GM19193 (cell line): ENCODE measurements around the gene COL18A1.

Experiments used
- POLR2A ChIP-seq: IDR thresholded peaks from 4 replicates; pipeline ENCODE4 v1.6.1; 2011; ENCODE audit not compliant: insufficient read depth, insufficient read length; ENCODE audit errors: extremely low read depth

The COL18A1 gene

DNA sequence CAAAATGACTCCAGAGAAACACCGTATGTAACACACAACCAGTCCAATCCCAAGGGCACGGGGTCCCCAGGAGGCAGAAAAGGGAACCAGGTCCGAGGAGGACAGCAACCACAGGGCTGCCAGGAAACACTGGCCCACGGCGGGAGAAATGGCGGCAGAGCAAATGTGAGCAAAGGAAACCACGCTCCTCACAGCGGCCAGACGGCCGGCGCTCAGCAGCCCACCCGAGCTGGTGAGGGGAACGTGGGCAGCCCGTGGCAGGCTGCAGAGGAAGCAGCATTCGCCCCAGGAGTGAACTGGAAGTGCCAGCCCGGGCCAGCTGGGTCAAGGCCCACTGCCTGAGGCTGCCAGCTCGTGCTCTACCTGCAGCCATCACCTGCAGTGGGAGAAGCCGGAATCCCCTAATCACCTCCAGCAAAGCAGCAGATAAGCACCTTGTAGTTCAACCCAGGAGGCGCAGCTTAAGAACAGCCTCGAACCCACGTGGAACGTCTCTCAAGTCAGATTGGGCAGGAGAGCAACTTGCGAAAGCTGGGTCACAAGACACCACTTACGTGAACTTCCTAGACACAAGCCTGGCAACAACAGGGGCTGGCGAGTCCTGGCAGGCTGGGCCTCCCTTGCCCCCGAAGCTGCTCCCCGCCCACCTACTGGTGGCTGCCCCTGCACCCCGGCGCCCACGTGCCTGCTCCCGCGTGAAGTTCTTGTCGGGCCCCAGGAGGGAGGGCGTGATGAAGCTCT, 130.5 kb downstream of the COL18A1 start:
- no peak for TF ChIP-seq POLR2A

DNA sequence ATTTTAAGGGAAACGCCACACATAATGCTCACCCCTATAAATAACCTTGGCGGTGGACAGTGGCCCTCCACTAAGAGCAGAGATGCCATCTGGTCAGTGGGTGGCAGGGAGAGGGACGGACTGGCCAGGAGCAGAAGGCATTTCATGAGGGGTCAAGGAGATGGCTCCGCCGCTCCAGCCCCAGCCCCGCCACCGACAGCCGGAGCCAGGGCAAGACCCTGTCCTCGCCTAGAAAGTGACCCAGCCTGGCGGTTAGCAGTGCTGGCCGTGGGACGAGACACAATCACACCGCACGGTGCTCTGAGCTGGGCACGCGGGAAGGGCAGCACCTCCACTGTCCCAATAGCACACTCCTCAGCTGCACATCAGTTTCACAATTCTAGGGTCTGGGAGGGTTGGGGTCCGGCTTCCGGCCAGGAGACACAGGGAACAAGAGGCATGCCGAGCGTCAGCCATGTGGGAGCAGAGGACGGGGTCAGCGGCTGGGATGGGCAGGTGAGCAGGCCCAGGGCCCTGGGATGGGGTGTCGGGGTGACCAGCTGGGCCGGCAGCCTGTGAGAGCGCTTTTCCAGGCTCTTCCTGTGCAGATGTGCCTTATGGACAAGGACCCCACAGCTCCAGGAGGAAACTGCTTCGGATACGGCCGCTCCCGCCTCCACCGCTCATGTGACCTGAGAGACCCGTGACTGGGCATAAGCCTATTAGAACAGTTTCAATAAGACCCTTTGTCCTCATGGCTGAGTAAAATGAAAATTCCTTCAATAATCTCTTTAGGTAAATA, 131.5 kb downstream of the COL18A1 start:
- no peak for TF ChIP-seq POLR2A

DNA sequence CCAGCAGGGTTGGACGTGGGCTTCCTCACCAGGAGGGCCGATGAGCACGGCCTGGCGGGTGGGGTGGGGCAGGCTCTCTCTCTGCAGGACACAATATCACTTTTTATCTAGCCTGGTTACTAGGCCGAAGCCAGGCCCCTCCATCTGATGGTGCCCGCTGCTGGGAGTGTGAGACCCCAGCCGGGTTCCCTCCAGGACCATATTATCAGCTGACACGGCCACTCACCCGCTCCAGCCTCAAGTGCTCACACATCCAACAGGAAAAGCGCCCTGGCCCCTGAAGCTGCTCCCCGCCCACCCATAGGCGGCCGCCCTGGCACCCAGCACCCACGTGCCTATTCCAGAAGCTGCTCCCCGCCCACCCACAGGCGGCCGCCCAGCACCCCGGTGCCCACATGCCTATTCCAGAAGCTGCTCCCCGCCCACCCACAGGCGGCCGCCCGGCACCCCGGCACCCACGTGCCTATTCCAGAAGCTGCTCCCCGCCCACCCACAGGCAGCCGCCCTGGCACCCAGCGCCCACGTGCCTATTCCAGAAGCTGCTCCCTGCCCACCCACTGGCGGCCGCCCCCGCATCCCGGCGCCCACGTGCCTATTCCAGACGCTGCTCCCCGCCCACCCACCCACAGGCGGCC, 132.3 kb downstream of the COL18A1 start:
- TF ChIP-seq POLR2A: no peak

DNA sequence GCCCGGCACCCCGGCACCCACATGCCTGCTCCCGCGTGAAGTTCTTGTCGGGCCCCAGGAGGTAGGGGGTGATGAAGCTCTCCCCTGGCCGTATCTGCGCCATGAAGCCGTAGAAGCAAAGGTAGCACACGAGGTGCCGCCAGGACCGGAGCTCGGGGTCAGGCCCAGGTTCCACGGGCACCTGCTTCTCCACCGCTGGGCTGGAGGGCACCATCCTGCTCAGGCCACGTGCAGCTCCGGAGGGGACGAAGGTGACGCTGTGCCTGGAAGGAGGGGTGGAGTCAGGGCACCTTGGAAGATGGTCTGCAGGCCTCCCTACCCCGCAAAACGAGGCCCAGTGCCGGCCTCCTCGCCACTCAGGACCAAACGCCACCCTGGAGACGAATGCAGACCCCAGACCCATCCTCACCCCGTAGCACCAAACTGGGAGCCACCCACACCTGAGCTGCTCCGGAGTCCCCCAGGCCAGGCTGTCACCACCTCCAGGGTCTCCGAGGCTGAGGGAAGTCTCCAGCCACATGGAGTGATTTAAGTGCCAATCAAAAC, 132.9 kb downstream of the COL18A1 start:
- TF ChIP-seq POLR2A: no peak

DNA sequence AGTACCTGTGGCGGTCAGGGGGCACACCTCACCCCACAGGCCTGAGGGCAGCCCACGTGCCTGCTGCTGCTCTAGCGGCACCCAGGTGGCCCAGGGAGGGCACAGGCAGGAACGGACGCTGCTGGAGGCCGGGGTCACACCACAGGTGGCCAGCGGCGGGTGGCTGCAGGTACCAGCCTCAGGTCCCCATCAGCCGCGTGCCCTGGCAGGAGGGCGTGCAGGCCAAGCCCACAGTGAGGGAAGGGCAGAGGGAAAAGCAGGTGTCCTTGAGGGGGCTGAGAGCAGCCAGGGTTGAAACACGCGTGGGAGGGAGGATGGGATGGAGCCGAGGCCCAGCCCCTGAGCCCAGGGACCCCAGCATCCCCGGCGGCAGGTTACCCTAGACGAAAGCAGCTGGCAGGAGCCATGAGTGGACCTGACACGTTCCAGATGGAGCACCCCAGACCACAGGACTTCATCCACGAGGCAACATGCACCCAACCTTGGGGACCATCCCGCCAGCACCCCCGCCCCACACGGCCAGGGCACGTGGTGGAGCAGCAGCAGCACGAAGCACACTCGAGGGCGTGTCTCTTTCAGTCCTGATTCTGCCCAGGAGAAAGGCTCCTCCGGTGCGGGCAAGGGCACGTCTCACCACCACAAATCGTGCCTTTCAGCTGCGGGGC, 133.5 kb downstream of the COL18A1 start:
- no peak for TF ChIP-seq POLR2A

DNA sequence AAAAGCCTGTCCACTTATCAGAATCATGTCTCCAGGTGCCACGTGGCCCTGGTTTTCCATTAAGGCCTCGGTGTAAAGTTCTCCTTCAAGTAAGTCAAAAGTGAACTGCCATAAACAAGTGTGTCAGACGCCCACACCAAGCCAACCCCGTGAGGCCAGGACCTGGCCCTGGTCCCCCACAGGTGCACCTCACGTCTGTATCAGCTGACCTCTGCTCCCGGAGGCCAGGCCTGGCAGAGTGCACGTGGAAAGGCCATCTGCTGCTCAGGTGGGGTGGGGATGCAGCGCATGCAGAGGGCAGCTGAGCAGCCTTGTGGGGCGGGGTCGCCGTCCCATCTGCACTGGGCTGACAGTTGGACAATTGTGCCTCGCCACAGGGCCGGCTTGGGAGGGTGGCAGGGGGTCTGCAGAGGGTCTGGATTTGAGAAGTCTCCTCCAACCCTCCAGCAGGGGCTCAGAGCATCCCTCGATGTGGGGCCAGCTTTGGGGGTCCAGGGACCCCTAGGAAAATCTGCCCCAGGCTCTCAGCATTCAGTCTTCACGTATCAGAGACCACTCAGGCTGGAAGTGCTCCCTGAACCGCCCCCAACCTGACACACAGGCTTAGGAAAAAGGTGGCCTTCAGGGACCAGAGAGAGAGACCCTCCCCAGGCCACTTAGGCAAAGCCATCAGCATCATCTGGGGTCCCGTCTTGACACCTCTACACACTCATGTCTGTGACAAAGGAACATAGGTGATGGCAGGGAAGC, 134.3 kb downstream of the COL18A1 start:
- TF ChIP-seq POLR2A: no peak

DNA sequence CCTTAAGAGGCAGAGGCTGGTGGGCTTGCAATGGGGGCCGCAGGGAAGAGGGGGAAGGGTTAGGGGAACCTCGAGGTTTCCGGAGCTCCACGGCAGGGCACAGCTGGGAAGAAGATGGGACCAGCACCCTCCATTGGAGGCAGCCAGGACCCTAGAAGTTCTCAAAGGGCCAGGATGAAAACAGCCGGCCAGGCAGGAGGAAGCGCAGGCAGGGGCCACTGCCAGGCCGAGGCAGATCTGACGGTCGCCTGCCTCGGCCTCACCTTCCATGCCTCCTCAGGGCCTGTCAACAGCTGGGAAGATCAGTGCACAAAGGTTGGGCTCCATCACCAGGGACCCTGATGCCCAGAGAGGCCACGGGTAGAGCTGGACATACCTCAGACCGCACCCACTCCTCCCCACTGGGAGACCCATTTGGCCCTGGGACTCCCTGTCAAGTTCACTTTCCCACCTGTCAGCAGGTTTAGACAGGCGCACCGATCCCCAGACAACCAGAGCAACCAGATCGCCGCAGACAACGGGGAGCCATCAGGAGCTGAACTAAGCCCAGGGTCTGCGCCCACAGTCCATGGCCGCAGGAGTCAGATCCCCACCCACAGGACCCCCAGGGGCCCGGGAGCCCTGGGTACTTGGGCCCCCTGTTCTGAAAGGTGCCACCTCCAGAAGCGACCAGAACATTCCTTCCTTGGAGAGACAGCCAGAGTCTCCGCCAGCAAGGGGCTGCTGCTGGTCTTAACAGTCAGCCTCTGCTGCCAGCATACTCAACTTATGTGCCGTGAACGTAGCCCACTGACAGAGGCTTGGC, 135.0 kb downstream of the COL18A1 start:
- no peak for TF ChIP-seq POLR2A

DNA sequence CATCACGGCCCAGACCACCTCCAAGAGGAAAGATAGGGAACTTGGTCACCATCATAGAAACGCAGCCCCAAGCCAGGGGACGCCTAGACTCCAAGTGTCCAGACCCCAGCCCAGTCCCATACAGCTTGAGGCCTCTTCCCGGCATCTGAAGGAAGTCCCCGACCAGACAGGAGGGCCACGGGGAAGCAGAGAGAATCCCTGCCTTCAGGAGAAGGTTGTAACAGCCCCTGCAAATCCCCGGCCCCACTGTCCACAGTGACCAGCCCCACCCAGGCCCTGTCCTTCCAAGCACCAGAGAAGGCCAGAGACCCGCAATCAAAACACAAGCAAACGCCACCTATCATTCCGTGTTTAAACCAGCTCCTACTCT, 135.6 kb downstream of the COL18A1 start:
- TF ChIP-seq POLR2A: no peak

DNA sequence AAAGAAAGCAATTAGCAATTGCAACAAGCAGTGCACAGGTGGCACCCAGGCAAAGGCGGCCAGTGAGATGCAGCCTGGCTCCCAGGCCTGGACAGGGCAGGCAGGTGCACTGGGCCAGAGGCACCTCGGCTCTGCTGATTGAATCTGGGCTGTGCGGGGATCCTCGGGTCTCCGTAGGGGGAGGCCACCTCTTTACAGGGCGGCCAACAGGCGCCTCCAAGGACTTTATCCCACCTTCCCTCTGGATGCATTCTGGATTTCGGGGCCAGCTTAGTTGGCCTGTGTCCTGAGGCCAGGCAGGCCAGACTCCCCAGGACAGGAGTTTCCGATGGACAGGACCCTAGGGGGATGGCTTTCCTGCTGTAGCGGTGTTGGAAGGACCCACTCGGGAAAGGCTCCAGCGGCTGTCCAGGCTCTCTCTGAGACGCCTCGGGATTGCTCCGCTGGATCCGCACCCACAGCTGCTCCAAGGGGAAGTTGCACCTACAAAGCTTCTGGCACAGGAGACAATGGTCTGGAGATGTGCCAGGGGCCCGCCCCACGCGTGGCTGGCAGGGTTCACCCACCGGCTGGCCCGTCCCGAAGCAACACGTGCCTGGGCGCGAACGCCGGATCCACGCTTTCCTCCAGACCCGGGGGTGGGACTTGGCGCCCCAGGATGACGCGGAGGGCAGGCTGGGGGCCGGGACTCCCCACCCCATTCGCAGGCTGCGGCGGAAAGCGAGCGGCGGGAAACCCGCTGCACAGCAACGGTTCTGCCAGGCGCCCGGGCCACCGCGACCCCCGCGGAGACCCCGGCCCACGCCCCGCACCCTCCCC, 136.5 kb downstream of the COL18A1 start:
- TF ChIP-seq POLR2A: peak; percentile 35

DNA sequence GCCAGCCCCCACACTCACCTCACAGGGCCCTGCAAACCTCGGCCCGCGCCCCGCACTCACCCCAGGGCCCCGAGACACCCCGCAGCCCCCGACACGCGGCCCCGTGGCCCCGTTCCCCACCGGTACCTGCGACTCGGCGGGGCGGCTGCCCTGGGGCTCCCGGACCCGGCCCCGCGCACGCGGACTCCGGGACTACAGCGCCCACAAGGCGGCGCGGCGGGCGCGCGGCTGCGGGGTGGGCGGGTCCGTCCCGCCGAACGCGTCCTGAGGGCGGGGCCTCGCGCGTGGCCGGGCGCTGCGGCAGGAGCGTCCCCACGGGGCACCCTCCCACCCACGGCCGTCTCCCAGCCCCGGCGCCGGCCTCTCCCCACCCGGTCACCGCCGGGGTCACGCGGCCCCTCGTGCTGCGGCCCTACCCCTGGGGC, 137.3 kb downstream of the COL18A1 start, which contains the start of gene SLC19A1:
TSS of gene SLC19A1 (minus strand) at position 199 of the 425 bp plus-strand sequence. CDS start 4,481 bp downstream, outside the sequence.
- TF ChIP-seq POLR2A: peak; percentile 41

DNA sequence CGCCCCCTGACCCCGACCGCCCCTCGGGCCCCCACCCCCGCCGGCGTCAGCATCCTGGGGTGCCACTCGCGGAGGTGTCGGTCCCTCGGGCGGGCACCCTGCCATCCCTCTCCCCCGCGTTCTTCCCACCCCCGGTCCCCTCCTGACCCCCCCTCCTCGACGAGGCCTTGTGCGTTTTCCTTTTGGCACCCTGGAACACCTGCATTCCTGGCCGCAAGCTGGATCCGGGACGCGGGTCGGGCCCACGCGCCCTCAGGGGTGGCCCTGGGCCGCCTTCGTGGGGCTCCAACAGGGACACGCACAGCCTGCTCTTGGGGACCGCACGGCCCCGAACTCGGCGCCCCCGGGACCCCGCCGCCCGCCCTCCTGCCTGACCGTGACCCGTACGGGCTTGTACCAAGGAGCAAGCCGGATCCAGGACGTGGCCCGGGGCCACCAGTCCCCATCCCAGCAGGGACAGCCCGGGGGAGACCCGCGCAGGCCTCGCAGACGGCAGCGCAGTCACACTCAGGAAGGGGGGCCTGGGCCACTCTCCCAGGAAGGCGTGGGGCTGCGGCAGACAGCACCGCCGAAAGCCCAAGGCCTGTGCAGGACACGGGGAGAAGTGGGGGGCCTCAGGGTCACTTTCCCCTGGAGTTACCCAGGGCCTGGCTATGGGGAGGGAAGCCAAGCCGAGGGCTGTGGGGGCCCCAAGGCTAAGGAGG, 137.9 kb downstream of the COL18A1 start:
- no peak for TF ChIP-seq POLR2A

DNA sequence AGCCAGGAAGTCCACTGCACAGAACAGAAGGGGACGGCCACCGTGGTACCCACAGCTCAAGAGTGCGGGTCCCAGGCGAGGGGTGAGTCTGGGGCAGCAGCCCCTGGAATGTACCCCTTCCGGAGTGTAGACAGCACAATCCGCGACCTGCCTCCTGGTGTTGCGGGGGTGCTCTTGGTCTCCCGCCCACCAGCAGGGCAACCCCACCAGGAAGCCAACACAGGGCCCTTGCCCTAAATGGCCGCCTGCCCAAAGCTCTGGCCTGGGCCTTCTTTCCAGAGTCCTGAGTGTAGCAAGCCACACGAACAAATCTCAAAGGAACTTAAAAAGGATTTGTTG, 138.4 kb downstream of the COL18A1 start:
- no peak for TF ChIP-seq POLR2A
